HL-60 (cell line): Measurements from ENCODE around the gene OR2AE1.

Experiments used
- DNase-seq, 2 experiments: peaks; one replicate each; pipeline ENCODE4 v3.0.0-alpha.2; 2010 to 2020; ENCODE audit warnings: low read depth in 1 of 2, low spot score in 1 of 2
- H3K27ac ChIP-seq: fragments of 250-450 bp; sonication (Bioruptor Pico); replicated peaks from 2 replicates; pipeline ENCODE4 v1.5.1; 2020; ENCODE audit warnings: mild to moderate bottlenecking, moderate library complexity
- H3K27me3 ChIP-seq: fragments of 250-450 bp; sonication (Bioruptor Pico); 2 replicates; pipeline ENCODE4 v1.5.1; 2021; ENCODE audit warnings: mild to moderate bottlenecking, moderate library complexity; ENCODE audit not compliant: insufficient read depth, poor library complexity, severe bottlenecking
- H3K4me3 ChIP-seq: replicated peaks from 2 replicates; pipeline ENCODE4 v1.5.1; 2011; ENCODE audit warnings: mild to moderate bottlenecking, control low read depth, low read length; ENCODE audit not compliant: insufficient read depth
- CTCF ChIP-seq: IDR thresholded peaks from one replicate; pipeline ENCODE4 v1.5.1; 2011; ENCODE audit warnings: low read length, control low read depth, inconsistent platforms; ENCODE audit not compliant: insufficient read depth
- GABPA ChIP-seq: IDR thresholded peaks from 2 replicates; pipeline ENCODE4 v1.6.1; 2012; ENCODE audit warnings: low read depth
- POLR2AphosphoS5 ChIP-seq: IDR thresholded peaks from 2 replicates; pipeline ENCODE4 v1.6.1; 2012; ENCODE audit warnings: low read depth
- REST ChIP-seq: IDR thresholded peaks from 2 replicates; pipeline ENCODE4 v1.6.1; 2012; ENCODE audit warnings: low read depth; ENCODE audit not compliant: insufficient replicate concordance
- SPI1 ChIP-seq: IDR thresholded peaks from 2 replicates; pipeline ENCODE4 v1.6.1; 2012; ENCODE audit warnings: low read depth, mild to moderate bottlenecking, borderline replicate concordance

The OR2AE1 gene

GRCh38 chr7:99835189-99835588 is 41.6 kb downstream of the OR2AE1 start:
- TF ChIP-seq CTCF (no peak), GABPA (no peak), REST (no peak), SPI1 (no peak), POLR2AphosphoS5 (no peak)
- Histone ChIP-seq H3K27me3 (no peaks in the 10 kb centered on the region), H3K4me3 (no peak overlapping the region), H3K27ac (no peak overlapping the region)
- DNase-seq = no peak

- TF ChIP-seq POLR2AphosphoS5 = no peak
- no peak for TF ChIP-seq REST
- no peak for TF ChIP-seq SPI1
- TF ChIP-seq GABPA = no peak
- no peak for TF ChIP-seq CTCF
- no peak overlapping the region for H3K4me3 ChIP-seq
- no peak for DNase-seq
- H3K27ac ChIP-seq = no peak overlapping the region
- H3K27me3 ChIP-seq = no peaks in the 10 kb centered on the region
Observed at GRCh38 chr7:99834382-99834781, 42.5 kb downstream of the OR2AE1 start.

- TF ChIP-seq CTCF (no peak), POLR2AphosphoS5 (no peak), SPI1 (no peak), REST (no peak), GABPA (no peak)
- no peak overlapping the region for H3K4me3 ChIP-seq
- no peaks in the 10 kb centered on the region for H3K27me3 ChIP-seq
- H3K27ac ChIP-seq = no peak overlapping the region
- peak in 1 of 2 experiments; percentile 14 for DNase-seq
Observed at GRCh38 chr7:99833289-99833877, 43.5 kb downstream of the OR2AE1 start.
